AG09309 (cell line): Measurements from ENCODE around the gene ADAMTSL4.

ENCODE experiments used
- DNase-seq: peaks from one replicate; pipeline ENCODE4 v3.0.0-alpha.2; 2010; ENCODE audit warnings: low read depth
- H3K4me3 ChIP-seq: 2 replicates; pipeline ENCODE4 v1.5.1; 2011; ENCODE audit warnings: mild to moderate bottlenecking, low read depth, low read length, moderate library complexity; ENCODE audit not compliant: control insufficient read depth
- CTCF ChIP-seq: IDR thresholded peaks from 2 replicates; pipeline ENCODE4 v1.5.1; 2011; ENCODE audit warnings: mild to moderate bottlenecking, low read depth, low read length, inconsistent platforms; ENCODE audit not compliant: insufficient read depth, control insufficient read depth; ENCODE audit errors: missing control alignments

ADAMTSL4 gene

GRCh38 chr1:150532860-150533259 lies 16.3 kb upstream of the ADAMTSL4 start:
- no peak for DNase-seq
- no peak for TF ChIP-seq CTCF
- no peak overlapping the region for H3K4me3 ChIP-seq

- DNase-seq: no peak
- TF ChIP-seq CTCF: no peak
- H3K4me3 ChIP-seq: no peak overlapping the region
Measured at GRCh38 chr1:150534002-150534401, 15.2 kb upstream of the ADAMTSL4 start.

- no peak for DNase-seq
- no peak for TF ChIP-seq CTCF
- no peak overlapping the region for H3K4me3 ChIP-seq
Measured at GRCh38 chr1:150535511-150536287, 13.5 kb upstream of the ADAMTSL4 start.

GRCh38 chr1:150536836-150537731 lies 12.1 kb upstream of the ADAMTSL4 start:
- TF ChIP-seq CTCF: no peak
- no peak overlapping the region for H3K4me3 ChIP-seq
- DNase-seq: no peak

- TF ChIP-seq CTCF: peak; percentile 18
- H3K4me3 ChIP-seq: no peak overlapping the region
- DNase-seq: no peak
Measured at GRCh38 chr1:150537732-150538684, 11.2 kb upstream of the ADAMTSL4 start.

GRCh38 chr1:150543500-150544143 lies 5.6 kb upstream of the ADAMTSL4 start:
- no peak for DNase-seq
- TF ChIP-seq CTCF: no peak
- no peak overlapping the region for H3K4me3 ChIP-seq
